Coronary artery (tissue), 2 donors: Measurements from ENCODE around the gene MRPL37.
"Not testable (repeated sequence)": the region's sequence is repeated elsewhere in the genome, so short reads cannot be mapped to it uniquely, and the experiment has no call there.

Experiments used
- DNase-seq: peaks from one replicate; pipeline ENCODE4 v3.0.0-alpha.2; 2017; ENCODE audit warnings: low spot score
- H3K27ac ChIP-seq, 2 donors: fragments of 200-600 bp; sonication (generic); one replicate each; pipeline ENCODE4 v1.5.1; 2016 to 2019
- H3K4me3 ChIP-seq: fragments of 200-600 bp; sonication (generic); 2 replicates; pipeline ENCODE4 v1.5.1; 2016; ENCODE audit warnings: mild to moderate bottlenecking, moderate library complexity
- TF ChIP-seq, protein P1 (sequence below): fragments of 200-600 bp; sonication (generic); IDR thresholded peaks from one replicate; pipeline ENCODE4 v1.5.1; 2019; ENCODE audit warnings: antibody characterized with exemption

Gene MRPL37

DNA sequence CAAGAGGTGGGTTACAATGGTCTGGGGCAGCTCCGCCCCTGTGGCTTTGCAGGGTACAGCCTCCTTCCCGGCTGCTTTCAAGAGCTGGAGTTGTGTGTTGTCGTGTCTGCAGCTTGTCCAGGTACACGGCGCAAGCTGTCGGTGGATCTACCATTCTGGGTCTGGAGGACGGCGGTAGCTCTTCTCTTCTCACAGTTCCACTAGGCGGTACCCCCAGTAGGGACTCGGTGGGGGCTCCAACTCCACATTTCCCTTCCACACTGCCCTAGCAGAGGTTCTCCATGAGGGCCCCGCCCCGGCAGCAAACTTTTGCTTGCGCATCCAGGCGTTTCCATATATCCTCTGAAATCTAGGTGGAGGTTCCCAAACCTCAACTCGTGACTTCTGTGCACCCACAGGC is 34.8 kb upstream of the MRPL37 start:
- no peak overlapping the region for H3K27ac ChIP-seq
- no peak for DNase-seq
- TF ChIP-seq, protein P1, sequence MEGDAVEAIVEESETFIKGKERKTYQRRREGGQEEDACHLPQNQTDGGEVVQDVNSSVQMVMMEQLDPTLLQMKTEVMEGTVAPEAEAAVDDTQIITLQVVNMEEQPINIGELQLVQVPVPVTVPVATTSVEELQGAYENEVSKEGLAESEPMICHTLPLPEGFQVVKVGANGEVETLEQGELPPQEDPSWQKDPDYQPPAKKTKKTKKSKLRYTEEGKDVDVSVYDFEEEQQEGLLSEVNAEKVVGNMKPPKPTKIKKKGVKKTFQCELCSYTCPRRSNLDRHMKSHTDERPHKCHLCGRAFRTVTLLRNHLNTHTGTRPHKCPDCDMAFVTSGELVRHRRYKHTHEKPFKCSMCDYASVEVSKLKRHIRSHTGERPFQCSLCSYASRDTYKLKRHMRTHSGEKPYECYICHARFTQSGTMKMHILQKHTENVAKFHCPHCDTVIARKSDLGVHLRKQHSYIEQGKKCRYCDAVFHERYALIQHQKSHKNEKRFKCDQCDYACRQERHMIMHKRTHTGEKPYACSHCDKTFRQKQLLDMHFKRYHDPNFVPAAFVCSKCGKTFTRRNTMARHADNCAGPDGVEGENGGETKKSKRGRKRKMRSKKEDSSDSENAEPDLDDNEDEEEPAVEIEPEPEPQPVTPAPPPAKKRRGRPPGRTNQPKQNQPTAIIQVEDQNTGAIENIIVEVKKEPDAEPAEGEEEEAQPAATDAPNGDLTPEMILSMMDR = no peak
- H3K4me3 ChIP-seq = no peak overlapping the region

DNA sequence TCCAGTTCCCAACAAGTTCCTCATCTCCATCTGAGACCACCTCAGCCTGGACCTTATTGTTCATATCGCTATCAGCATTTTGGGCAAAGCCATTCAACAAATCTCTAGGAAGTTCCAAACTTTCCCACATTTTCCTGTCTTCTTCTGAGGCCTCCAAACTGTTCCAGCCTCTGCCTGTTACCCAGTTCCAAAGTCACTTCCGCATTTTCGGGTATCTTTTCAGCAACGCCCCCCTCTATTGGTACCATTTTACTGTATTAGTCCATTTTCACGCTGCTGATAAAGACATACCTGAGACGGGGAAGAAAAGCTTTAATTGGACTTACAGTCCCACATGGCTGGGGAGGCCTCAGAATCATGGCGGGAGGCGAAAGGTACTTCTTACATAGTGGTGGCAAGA is 33.6 kb upstream of the MRPL37 start:
- DNase-seq, H3K4me3 ChIP-seq, H3K27ac ChIP-seq: not testable (repeated sequence)

- TF ChIP-seq, protein P1 = no peak
- H3K4me3 ChIP-seq = no peak overlapping the region
- DNase-seq = no peak
- H3K27ac ChIP-seq = no peak overlapping the region
Observed at GRCh38 chr1:54167422-54168139, 32.4 kb upstream of the MRPL37 start.

GRCh38 chr1:54168206-54168965 is 31.6 kb upstream of the MRPL37 start:
- H3K4me3 ChIP-seq = no peak overlapping the region
- DNase-seq = no peak
- TF ChIP-seq, protein P1 = no peak
- H3K27ac ChIP-seq = no peak overlapping the region

DNA sequence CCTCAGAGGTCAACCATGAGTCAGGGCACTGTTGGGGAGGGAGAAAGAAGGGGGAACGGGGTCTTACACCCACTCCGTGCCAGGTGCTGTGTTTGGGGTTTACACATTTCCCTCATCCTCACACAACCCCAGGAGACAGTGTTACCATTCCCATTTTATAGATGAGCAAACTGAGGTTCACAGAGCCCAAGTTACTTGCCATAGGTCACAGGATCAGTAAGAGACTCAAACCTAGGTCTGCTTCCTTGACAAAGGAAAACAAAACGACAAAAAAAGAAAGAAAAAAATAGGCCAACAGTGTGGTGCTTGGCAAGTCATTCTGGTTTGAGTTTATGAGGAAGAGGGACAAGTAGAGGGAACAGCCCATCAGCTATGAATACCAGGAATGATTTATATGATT is 30.9 kb upstream of the MRPL37 start:
- Histone ChIP-seq H3K4me3 (no peak overlapping the region), H3K27ac (no peak overlapping the region)
- no peak for DNase-seq
- TF ChIP-seq, protein P1 = no peak

DNA sequence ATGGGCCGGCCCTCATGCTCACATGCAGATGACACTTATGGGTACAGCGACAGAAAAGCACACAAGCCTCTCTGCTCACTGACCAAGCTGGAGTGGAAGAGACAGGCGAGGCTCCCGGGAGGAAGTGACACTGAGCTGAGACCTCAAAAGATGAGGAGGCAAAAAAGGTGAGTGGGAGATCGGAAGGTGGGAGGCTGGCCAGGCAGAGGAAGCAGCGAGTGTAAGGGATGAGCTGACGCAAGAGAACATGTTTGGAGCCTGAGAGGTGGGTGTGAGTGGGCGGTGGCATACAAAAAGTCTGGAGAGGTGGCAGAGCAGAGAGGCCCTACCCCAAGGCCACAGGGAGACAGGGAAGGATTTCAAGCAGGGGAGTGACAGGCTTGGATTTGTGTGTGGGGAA is 29.0 kb upstream of the MRPL37 start:
- TF ChIP-seq, protein P1 = no peak
- Histone ChIP-seq H3K27ac (no peak overlapping the region), H3K4me3 (no peak overlapping the region)
- no peak for DNase-seq

GRCh38 chr1:54171606-54172005 is 28.4 kb upstream of the MRPL37 start:
- DNase-seq = no peak
- Histone ChIP-seq H3K27ac (no peak overlapping the region), H3K4me3 (no peak overlapping the region)
- TF ChIP-seq, protein P1 = no peak
